ENCODE measurements around the gene TECPR2.

Gene TECPR2

GRCh38 chr14:102363182-102363943, 622 bp downstream of the TECPR2 start:
- Histone ChIP-seq H3K4me1 (ENCODE audit: control insufficient read depth, insufficient read depth, low read length) (peaks cover 10% of the 10 kb centered on the region), H3K36me3 (ENCODE audit: control insufficient read depth, insufficient read depth, low read length) (no peaks in the 10 kb centered on the region), H3K27ac (ENCODE audit: low read depth, low read length) (peak overlapping the region; percentile 92)

GRCh38 chr14:102370305-102370809, 7.6 kb downstream of the TECPR2 start:
- Histone ChIP-seq H3K27ac (ENCODE audit: low read depth, low read length) (no peak overlapping the region), H3K9ac (ENCODE audit: low read length) (no peak overlapping the region), H3K27me3 (ENCODE audit: control insufficient read depth, insufficient read depth, low read length) (no peaks in the 10 kb centered on the region), H3K4me1 (ENCODE audit: control insufficient read depth, insufficient read depth, low read length) (no peaks in the 10 kb centered on the region), H3K4me3 (ENCODE audit: low read length) (no peak overlapping the region), H3K36me3 (ENCODE audit: control insufficient read depth, insufficient read depth, low read length) (no peaks in the 10 kb centered on the region)

More at GRCh38 chr14:102363182-102363943, 622 bp downstream of the TECPR2 start:
- Histone ChIP-seq H3K27me3 (ENCODE audit: control insufficient read depth, insufficient read depth, low read length) (no peaks in the 10 kb centered on the region), H3K9ac (ENCODE audit: low read length) (peak overlapping the region; percentile 57), H3K4me3 (ENCODE audit: low read length) (peak overlapping the region; percentile 84)

- Histone ChIP-seq H3K36me3 (ENCODE audit: control insufficient read depth, insufficient read depth, low read length) (no peaks in the 10 kb centered on the region), H3K27me3 (ENCODE audit: control insufficient read depth, insufficient read depth, low read length) (no peaks in the 10 kb centered on the region), H3K27ac (ENCODE audit: low read depth, low read length) (no peak overlapping the region), H3K9ac (ENCODE audit: low read length) (no peak overlapping the region), H3K4me3 (ENCODE audit: low read length) (no peak overlapping the region), H3K4me1 (ENCODE audit: control insufficient read depth, insufficient read depth, low read length) (no peaks in the 10 kb centered on the region)
Measured at GRCh38 chr14:102371361-102371760, 8.6 kb downstream of the TECPR2 start.

GRCh38 chr14:102373110-102373509, 10.4 kb downstream of the TECPR2 start:
- Histone ChIP-seq H3K27ac (ENCODE audit: low read depth, low read length) (no peak overlapping the region), H3K9ac (ENCODE audit: low read length) (no peak overlapping the region), H3K27me3 (ENCODE audit: control insufficient read depth, insufficient read depth, low read length) (no peaks in the 10 kb centered on the region), H3K4me3 (ENCODE audit: low read length) (no peak overlapping the region), H3K36me3 (ENCODE audit: control insufficient read depth, insufficient read depth, low read length) (peaks cover 4% of the 10 kb centered on the region), H3K4me1 (ENCODE audit: control insufficient read depth, insufficient read depth, low read length) (no peaks in the 10 kb centered on the region)

- Histone ChIP-seq H3K27me3 (ENCODE audit: control insufficient read depth, insufficient read depth, low read length) (no peaks in the 10 kb centered on the region), H3K36me3 (ENCODE audit: control insufficient read depth, insufficient read depth, low read length) (peaks cover 4% of the 10 kb centered on the region), H3K4me1 (ENCODE audit: control insufficient read depth, insufficient read depth, low read length) (no peaks in the 10 kb centered on the region), H3K4me3 (ENCODE audit: low read length) (no peak overlapping the region), H3K9ac (ENCODE audit: low read length) (no peak overlapping the region), H3K27ac (ENCODE audit: low read depth, low read length) (no peak overlapping the region)
Measured at GRCh38 chr14:102374264-102374663, 11.5 kb downstream of the TECPR2 start.

GRCh38 chr14:102375119-102375518, 12.4 kb downstream of the TECPR2 start:
- Histone ChIP-seq H3K4me3 (ENCODE audit: low read length) (no peak overlapping the region), H3K36me3 (ENCODE audit: control insufficient read depth, insufficient read depth, low read length) (peaks cover 4% of the 10 kb centered on the region), H3K27ac (ENCODE audit: low read depth, low read length) (no peak overlapping the region), H3K9ac (ENCODE audit: low read length) (no peak overlapping the region), H3K27me3 (ENCODE audit: control insufficient read depth, insufficient read depth, low read length) (no peaks in the 10 kb centered on the region), H3K4me1 (ENCODE audit: control insufficient read depth, insufficient read depth, low read length) (no peaks in the 10 kb centered on the region)

GRCh38 chr14:102377696-102378095, 15.0 kb downstream of the TECPR2 start:
- H3K27me3 ChIP-seq (ENCODE audit: control insufficient read depth, insufficient read depth, low read length): no peaks in the 10 kb centered on the region
- H3K4me3 ChIP-seq (ENCODE audit: low read length): no peak overlapping the region
- H3K27ac ChIP-seq (ENCODE audit: low read depth, low read length): no peak overlapping the region
- peaks cover 4% of the 10 kb centered on the region for H3K36me3 ChIP-seq (ENCODE audit: control insufficient read depth, insufficient read depth, low read length)
- H3K4me1 ChIP-seq (ENCODE audit: control insufficient read depth, insufficient read depth, low read length): no peaks in the 10 kb centered on the region
- H3K9ac ChIP-seq (ENCODE audit: low read length): no peak overlapping the region

- H3K36me3 ChIP-seq (ENCODE audit: control insufficient read depth, insufficient read depth, low read length): peaks cover 4% of the 10 kb centered on the region
- no peak overlapping the region for H3K27ac ChIP-seq (ENCODE audit: low read depth, low read length)
- H3K27me3 ChIP-seq (ENCODE audit: control insufficient read depth, insufficient read depth, low read length): no peaks in the 10 kb centered on the region
Measured at GRCh38 chr14:102378830-102379229, 16.1 kb downstream of the TECPR2 start.

GRCh38 chr14:102387086-102387485, 24.3 kb downstream of the TECPR2 start:
- peaks cover 4% of the 10 kb centered on the region for H3K4me1 ChIP-seq (ENCODE audit: control insufficient read depth, insufficient read depth, low read length)
- no peaks in the 10 kb centered on the region for H3K27me3 ChIP-seq (ENCODE audit: control insufficient read depth, insufficient read depth, low read length)
- no peak overlapping the region for H3K4me3 ChIP-seq (ENCODE audit: low read length)
- no peak overlapping the region for H3K9ac ChIP-seq (ENCODE audit: low read length)
- no peak overlapping the region for H3K27ac ChIP-seq (ENCODE audit: low read depth, low read length)
- no peaks in the 10 kb centered on the region for H3K36me3 ChIP-seq (ENCODE audit: control insufficient read depth, insufficient read depth, low read length)

More at GRCh38 chr14:102378830-102379229, 16.1 kb downstream of the TECPR2 start:
- H3K9ac ChIP-seq (ENCODE audit: low read length): no peak overlapping the region
- no peak overlapping the region for H3K4me3 ChIP-seq (ENCODE audit: low read length)
- no peaks in the 10 kb centered on the region for H3K4me1 ChIP-seq (ENCODE audit: control insufficient read depth, insufficient read depth, low read length)

GRCh38 chr14:102389246-102389645, 26.5 kb downstream of the TECPR2 start:
- Histone ChIP-seq H3K4me1 (ENCODE audit: control insufficient read depth, insufficient read depth, low read length) (peaks cover 8% of the 10 kb centered on the region), H3K36me3 (ENCODE audit: control insufficient read depth, insufficient read depth, low read length) (no peaks in the 10 kb centered on the region), H3K27me3 (ENCODE audit: control insufficient read depth, insufficient read depth, low read length) (no peaks in the 10 kb centered on the region), H3K4me3 (ENCODE audit: low read length) (no peak overlapping the region), H3K9ac (ENCODE audit: low read length) (no peak overlapping the region), H3K27ac (ENCODE audit: low read depth, low read length) (no peak overlapping the region)

- no peak overlapping the region for H3K9ac ChIP-seq (ENCODE audit: low read length)
- peak overlapping the region; percentile 10 for H3K27ac ChIP-seq (ENCODE audit: low read depth, low read length)
- no peaks in the 10 kb centered on the region for H3K36me3 ChIP-seq (ENCODE audit: control insufficient read depth, insufficient read depth, low read length)
Measured at GRCh38 chr14:102390064-102390855, 27.5 kb downstream of the TECPR2 start.

GRCh38 chr14:102392506-102392905, 29.8 kb downstream of the TECPR2 start:
- Histone ChIP-seq H3K4me3 (ENCODE audit: low read length) (no peak overlapping the region), H3K4me1 (ENCODE audit: control insufficient read depth, insufficient read depth, low read length) (peaks cover 8% of the 10 kb centered on the region), H3K27me3 (ENCODE audit: control insufficient read depth, insufficient read depth, low read length) (no peaks in the 10 kb centered on the region), H3K9ac (ENCODE audit: low read length) (no peak overlapping the region), H3K36me3 (ENCODE audit: control insufficient read depth, insufficient read depth, low read length) (no peaks in the 10 kb centered on the region), H3K27ac (ENCODE audit: low read depth, low read length) (no peak overlapping the region)

More at GRCh38 chr14:102390064-102390855, 27.5 kb downstream of the TECPR2 start:
- Histone ChIP-seq H3K27me3 (ENCODE audit: control insufficient read depth, insufficient read depth, low read length) (no peaks in the 10 kb centered on the region), H3K4me3 (ENCODE audit: low read length) (peak overlapping the region; percentile 7), H3K4me1 (ENCODE audit: control insufficient read depth, insufficient read depth, low read length) (peaks cover 8% of the 10 kb centered on the region)

All from rectal smooth muscle tissue (tissue), 1 donor.